Renal pelvis (tissue), 4 donors: Measurements from ENCODE around the gene PPP1R14C. TPM values are rescaled to one million over a fixed set of nuclear protein-coding genes. Genes with fewer than 3 reads are reported as not detected.
"Not testable (repeated sequence)": the region's sequence is repeated elsewhere in the genome, so short reads cannot be mapped to it uniquely, and the experiment has no call there.

Experiments
- DNase-seq: peaks from one replicate; pipeline ENCODE4 v3.0.0-alpha.2; 2013
- polyA plus RNA-seq, 3 donors: library from polyadenylated mRNA; unstranded; fragments of 120-200 nt; gene quantifications; one replicate each; pipeline ENCODE4 v1.2.1, GENCODE V29; 2013; ENCODE audit not compliant: insufficient read length in 3 of 3

PPP1R14C gene
- polyA plus RNA-seq, 3 donors: 22.9 to 25.7 (median 25.5) TPM

DNA sequence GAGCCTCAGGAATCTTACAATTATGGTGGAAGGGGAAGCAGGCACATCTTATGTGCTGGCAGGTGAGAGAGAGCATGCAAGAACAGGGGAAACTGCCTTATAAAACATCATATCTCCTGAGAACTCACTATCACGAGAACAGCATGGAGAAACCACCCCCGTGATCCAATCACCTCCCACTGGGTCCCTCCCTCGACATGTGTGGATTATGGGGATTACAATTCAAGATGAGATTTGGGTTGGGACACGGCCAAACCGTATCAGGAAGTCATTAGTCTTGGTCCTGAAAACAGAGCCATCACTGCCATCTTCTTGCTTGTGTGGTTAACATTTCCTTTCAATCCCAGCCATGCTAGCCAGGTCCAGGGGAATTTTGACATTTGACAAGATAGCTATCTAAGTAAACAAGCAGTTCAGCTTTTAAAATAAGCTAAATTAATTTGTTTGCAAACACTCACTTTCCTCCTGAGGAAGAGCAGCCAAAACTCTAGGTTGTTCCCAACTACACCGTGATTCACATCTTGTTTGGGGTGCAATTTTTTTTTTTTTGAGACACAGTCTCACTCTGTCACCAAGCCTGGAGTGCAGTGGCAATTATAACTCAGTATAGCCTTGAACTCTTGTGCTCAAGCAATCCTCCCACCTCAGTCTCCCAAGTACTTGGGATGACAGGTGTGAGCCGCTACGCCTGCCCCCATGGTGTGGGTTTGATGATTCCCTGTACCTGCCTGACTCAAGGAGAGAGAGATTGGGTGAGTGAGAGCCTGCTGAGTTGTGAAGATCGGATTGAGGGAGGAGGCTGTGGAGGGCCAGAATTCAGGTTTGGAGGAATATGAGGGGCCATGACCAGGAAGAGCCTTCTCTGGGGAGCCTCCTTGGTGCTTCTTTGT lies 13.0 kb upstream of the PPP1R14C start:
- DNase-seq: no peak

DNA sequence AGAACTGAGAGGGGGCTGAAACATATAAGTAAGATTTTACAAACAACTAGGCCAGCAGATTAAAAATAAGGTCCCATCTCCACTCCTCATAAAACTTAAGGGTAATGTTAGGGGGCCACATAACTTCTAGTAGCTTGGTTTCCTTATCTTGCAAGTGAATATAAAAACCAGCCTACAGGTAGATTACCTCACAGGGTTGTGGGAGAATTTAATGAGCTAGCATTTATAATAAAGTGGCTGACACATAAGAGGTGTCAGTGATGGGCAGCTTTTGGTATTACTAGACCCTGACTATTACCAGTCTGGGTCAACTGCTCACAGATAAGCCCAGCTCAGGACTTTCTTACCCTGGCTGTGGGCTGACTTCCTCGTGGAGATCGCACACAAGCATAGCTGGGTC lies 9.2 kb upstream of the PPP1R14C start:
- DNase-seq: no peak

DNA sequence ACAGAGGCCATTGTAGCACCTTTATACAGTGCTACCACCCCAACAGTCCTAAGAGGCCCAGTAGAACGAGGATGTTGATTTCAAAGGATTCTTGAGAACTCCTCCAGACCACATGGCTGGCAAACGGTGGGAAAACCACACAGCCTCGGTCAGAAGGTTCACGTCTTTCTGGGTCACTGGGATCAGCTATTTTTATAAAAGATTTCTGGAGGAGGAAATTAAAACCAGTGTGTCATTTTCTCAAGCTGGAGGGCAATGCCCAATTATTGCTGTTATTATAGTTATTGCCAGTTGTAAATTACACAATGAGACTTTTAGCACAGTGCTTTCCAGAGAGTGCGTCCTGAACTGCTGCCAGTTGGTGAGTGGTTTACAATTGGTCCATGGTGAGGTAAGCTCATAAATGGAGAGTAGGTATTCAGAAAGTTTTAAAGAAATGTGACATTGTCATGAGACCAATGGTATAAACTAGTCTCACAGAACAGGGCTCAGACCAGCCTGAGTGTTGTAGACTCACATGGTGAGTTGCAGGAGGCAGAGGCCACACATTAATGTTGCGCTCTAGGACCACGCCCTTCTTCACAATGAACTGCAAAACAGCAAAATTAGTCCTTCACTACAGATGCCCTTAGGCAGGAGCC lies 8.4 kb upstream of the PPP1R14C start:
- DNase-seq: no peak

DNA sequence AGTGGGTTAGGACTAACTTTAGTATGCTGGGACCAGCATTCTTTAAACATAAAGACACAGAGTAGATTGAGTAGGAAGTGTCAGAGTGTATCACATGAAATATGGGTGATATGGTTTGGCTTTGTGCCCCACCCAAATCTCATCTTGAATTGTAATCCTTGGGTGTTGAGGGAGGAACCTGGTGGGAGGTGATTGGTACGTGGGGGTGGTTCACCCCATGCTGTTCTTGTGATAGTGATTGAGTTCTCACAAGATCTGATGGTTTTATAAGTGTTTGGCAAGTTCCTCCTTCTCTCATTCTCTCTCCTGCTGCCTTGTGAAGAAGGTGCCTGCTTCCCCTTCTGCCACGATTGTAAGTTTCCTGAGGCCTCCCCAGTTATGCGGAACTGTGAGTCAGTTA lies 5.1 kb upstream of the PPP1R14C start:
- DNase-seq: not testable (repeated sequence)

DNA sequence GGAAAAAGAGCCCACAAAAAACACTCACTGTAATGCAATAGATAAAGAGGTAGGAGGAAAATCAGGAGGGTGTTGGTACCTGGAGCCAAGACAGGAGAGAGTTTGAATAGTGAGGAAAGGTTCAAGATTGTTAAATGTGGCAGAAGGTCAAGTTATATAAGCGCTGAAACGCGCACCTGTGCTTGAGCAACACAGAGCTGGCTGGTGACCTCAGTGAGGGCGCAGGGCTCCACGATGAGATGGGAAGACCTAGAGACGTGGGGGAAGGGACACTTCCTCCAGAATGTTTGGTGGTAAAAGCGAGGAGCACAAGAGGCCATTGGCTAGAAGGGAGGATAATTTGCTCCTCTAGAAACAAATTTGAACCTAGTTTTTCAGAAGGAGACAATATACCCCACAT lies 4.2 kb upstream of the PPP1R14C start:
- no peak for DNase-seq

DNA sequence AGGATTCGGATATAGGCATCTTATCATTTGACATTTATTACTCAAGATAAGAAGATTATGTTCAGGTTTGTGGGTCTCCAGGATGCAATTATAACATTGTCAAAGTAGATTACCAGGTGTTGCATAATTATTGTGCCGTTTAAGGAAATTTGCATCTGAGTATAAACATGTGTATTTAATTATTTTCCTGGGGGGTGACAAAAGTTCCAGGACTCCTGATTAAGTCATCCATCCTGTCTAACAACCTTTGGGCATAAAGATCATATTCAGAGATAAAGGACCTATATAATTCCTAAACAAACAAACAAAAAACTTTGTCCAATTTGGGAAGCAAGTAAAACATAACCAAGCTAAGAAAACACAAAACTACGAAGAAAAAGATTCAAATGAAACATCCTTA lies 3.3 kb upstream of the PPP1R14C start:
- no peak for DNase-seq

DNA sequence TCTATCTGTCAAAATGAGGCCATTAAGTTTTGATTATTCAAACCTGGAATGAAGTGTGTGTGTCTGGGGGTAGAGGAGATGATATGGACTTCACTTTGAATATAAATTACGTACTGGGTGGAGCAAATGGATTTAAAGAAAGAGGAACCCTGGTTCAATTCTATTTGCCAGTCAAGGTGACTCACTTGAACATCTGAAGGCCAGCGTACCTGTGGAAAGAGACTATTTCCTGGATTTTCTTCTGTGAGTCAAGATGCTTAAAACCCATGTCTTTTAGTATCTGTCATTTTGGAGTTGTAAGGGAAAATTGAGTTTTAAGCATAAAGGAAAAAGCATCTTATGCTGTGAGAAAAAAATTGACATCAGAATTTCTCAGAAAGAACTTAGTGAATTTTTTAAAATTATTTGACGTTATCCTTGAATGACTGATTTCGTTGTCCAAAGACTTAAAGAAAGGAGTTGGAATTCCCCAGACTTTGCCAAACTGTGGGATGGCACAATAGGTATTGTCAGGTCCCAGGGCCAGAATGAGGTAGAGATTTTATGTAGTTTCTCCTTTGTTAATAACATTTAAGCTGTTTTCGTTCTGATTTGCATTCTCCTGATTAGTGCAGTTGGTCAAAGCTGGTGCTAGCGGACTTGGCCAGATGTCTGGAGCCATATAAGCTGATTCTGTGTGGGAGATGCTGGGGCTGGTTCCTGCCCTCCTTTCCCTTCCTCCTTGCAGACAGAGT lies 2.4 kb upstream of the PPP1R14C start:
- no peak for DNase-seq

DNA sequence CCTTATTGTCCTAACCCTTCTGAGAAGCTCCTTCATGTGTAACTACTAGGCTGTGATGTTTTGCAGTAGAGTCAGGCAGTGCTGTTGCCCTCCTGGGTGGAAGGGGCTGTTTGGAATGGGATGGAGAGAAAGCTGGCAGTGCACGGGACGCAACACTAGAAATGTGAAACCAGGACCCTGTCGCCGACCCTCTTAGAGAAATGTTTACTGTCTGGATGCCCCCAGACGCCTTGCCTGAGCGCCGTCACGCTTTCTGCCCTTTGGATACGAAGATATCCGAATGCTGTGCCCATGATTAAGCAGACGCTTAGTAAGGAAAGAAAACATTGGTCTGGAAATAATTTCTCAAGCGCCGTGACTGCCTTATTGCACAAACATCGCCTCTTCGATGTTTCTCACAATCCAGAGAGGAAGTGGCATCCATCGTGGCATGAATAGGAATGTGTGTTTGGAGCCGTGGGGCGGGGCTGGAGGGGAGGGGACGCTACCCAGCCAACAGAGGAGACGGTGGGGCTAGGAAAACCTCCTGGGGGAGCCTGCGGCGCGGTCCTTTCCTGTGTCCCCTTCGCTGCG lies 661 bp upstream of the PPP1R14C start:
- peak; percentile 59 for DNase-seq

DNA sequence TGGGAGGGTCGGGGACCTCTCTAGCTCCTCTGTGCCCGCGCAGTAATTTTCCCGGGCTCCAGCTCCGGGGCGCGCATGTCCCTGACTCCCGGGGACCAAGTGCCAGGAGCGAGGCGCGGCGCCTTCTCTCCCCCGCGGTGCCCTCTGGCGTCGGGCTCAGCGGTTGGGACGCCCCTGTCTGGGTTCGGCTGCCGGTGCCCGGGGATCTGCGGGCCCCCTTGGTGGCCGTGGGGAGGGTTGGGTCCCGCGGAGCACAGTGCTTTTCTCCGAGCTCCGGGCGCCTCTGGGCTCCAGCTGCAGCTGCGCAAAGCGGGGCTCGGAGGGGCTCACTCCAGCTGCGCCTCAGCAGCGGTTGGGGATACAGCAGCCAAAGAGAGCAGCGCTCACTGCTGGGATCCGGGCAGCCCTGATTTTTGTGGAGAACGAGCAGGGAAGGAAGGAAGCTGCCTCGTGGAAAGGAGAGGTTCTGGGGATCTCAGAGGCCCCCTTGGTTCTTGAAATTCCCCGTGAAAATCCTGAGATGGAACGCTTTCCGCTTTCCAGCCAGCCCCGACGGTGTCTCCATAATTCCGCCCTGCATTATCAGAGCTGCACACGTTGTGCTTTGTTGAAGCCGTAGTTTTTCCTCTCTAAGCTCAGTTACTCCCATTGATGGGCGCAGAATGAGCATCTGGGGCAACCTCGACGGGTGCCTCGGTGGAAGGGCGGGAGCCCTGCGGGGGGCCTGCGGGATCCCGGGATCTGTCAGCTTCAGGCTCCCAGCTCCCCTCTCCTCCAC lies 861 bp downstream of the PPP1R14C start:
- DNase-seq: no peak

DNA sequence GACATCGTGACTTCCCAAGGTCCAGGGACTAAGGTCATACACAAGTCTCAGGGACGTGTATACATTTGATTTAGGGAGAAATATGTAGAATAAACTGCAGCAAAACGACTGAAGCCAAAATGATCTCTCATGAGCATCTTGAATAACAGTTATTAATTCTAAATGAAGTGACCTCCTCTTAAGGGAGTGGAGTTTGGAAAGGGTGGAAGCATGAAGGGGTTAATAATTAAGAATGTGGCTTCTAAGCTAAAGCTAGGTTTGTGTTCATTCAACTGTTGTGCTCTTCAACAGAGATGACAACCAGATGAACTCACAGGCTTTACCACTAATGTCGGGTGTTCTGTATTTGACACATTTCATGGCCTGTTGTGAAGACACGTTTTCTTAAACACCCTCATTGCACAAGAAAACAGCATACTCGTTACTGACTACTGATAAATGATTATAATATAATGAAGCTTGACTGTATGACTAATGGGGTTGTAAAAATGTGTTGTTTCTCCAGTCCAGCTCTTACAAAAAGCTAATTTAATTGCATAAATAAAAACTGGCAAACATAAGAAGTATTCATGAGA lies 1.5 kb downstream of the PPP1R14C start:
- no peak for DNase-seq

DNA sequence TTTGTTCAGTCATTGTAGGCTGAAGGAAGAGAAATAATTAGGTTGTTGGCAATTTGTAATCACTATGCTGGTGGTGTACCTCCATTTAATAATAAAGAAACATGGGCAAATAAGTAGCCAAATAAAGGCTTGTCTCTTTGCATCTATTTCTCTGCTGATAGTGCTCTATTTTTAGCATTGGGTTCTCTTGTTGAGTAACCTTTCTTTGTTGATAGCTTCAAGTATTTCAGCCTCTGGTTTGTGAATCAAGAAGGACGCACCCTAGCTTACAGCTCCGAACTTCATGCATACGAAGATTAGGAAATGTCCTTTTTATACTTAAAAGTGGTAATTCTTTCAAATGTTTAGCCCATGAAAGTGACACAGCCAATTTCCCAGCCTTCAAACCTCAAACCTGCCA lies 2.6 kb downstream of the PPP1R14C start:
- DNase-seq: no peak

DNA sequence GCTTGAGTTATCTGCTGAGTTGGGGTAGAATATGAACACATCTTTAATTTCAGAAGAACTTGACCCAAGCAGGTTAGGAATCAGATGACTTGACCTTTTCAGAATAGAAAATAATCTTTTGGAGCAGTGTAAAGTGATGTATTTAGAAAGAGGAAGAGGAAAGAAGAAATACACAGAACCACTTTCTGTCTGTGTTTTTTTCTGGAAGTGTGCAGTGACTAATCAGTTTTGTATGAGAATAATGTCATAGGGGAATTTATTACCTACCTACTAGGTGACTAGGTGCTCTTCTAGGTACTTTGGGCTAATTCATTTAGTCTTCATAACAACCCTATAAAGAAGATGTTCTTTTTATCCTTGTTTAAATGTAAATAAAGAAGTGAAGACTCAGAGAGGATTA lies 3.0 kb downstream of the PPP1R14C start:
- DNase-seq: no peak

DNA sequence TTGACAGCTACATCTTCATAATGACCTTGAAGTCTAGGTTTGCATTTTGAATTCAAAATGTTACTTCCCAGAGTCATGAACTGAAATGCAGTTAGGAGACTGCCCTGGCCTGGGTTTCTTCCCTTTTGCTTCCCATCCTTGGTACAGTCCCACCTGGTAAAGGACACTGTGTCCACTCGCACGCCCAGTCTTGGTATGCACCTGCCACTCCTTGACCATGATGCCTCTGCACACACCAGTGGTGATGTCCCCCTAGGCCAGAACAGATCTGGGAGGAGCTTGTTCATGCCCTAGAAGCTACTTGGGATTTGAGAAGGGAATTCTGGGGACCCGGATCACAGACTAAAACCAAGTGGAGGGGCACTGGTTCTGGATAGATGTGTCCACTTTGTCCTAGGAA lies 3.6 kb downstream of the PPP1R14C start:
- DNase-seq: no peak

DNA sequence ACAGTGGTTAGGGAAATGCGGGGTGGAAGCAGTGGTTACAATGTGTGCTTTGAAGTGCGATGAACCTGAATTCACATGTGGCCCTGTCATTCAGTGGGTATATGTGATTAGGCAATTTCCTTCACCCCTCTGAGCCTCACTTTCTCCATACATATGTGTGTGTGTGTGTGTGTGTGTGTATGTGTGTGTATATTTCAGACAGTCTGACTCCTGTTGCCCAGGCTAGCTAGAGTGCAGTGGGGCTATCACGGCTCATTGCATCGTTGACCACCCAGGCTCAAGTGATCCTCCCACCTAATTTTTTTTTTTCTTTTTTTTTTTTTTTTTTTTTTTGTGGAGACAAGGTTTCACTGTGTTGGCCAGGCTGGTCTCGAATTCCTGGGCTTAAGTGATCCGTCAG lies 6.3 kb downstream of the PPP1R14C start:
- DNase-seq: peak; percentile 65

DNA sequence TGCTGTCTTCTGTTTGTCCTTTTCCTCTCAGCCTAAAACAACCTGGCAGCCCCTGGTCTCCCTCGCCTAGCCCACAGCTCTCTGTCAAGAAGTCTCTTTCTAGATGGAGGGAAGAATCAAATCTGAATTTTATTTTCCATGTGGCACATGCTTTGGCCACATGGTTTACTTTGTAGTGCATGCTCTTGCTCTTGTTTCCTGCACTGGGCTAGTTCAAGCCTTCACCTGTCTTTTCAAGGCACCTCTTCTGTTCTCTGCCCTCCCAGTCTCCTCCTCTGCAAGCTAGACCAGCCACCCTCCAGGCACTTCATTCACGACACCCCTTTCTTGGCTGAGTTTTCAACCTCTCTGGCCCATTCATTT lies 7.6 kb downstream of the PPP1R14C start:
- DNase-seq: no peak

DNA sequence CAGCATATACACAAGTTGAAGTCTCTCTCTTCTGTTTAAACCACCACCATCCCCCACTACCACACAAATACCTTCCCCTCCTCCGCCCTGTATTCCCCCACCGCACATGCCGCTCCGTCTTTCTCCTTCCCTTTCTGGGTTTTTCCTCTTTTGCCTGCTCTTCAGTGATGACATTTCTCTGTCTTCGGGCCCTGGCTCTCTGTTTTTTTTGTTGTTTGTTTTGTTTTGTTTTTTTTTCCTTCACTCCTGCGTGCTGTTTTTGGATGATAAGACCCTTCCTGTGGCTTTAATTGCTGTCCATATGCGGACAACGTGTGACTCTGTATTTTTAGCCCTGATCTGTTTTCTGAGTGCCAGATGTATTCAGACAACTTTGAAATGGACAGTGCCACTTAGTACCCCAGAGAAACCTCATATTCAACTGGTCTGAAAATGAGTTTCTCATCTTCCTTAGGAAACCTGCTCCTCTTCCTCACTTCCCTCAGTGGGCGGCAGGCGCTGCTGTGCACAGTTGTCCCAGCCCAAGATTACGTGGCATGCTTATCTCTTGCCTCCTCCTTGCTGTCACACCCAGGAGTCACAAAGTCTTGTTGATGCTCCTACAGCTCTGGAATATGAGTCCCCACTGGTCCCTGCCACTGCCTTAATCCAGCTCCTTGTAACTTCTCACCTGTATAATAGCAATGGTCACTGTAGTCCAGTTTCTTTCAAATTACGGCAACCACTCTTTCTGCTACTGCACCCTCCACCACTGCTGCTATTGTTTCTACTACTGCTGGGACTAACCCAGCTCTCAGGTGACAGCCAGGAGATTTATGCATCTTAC lies 8.2 kb downstream of the PPP1R14C start:
- DNase-seq: no peak

DNA sequence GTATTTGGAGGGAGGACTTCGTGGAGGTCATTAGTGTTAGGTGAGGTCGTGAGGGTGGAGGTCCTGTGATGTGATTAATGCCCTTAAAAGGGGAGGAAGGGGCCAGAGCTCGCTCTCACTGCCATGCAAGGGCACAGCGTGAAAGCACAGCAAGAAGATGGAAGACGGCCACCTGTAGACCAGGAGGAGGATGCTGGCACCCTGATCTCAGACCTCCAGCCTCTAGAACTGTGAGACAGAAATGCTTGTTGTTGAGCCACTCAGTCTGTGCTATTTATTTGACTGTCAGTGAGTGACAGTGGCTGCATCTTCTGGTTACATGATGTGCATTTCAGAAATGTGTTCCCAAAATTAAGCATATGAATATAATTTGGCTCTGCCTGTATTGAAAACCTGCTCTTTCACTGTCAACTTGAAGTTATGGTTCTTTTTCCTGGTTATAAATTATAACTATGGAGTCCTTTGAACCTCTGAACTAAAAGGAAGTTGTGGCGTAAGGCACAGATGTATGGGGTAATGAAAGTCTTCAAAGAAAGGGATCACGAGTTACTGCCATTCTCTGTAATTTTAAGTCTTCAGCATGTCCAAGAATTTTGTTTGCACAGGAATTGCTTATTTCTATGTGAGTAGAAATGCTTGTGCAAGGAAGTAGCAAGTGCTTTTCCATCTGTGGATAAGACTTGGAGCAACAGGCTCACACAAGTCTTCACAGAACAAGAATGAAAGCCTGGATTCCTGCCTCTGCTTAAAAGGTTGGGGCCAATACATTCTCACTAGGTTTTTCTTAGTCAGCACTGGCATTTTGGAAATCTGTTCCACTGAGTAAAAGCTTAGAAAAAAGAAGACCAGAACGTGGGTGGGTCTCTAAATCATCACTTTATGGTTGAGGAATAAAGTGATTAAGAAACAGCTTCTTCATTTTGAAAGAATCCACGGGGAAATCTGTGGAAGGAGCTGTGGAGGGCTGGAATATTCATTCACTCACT lies 10.3 kb downstream of the PPP1R14C start:
- no peak for DNase-seq

DNA sequence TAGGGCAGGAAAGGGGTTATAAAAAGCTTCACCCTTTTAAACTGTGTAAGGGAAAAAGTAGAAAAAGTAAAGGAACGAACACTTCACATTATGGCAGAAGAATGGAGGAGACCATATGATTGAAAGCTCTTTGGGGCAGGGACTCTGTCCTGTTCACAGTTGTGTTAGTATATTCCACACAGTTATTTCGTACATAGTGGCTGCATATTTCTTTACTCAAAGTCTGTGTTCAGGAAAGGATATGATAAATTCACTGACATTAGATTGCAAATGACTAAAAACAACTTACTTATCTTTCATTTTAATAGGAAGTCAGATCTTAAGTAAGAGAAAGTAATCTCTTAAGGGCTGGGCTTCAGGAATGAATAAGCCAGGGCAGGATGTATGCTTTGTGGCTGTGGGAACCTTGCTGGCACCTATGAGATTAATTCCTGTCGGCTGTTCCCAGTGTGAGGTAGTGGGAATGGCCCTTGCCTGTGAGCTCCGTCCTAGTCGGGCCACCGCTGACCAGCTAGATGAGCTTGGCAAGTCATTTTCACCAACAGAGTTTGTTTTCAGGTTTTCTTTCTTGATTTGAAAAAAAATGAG lies 11.2 kb downstream of the PPP1R14C start:
- no peak for DNase-seq

DNA sequence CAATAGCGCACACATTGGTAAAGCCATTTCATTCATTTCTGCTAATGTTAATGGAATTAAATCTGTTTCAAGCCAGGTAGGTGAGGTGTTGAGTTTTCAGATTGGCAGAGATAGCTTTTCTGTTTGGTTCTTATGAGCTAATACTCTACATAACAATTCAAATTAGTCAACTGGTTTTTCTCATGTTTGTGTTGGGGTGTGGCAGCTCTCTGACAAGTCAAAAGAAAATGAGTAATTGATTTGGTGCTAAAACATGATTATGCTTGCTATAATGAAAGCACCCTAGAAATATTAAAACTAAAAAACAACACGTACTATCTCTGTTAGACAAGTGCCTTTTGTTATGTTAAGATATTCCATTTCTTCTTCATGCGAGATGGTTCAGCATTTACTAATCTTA lies 13.6 kb downstream of the PPP1R14C start:
- DNase-seq: no peak
